K562 (cell line): ENCODE results near the gene AHNAK. TPM values are rescaled to one million over a fixed set of nuclear protein-coding genes. Genes with fewer than 3 reads are reported as not detected.

Source experiments
- BRF1 ChIP-seq: IDR thresholded peaks from 3 replicates; pipeline ENCODE4 v1.6.1; 2011; ENCODE audit warnings: borderline replicate concordance, mild to moderate bottlenecking; ENCODE audit not compliant: insufficient read length; ENCODE audit errors: extremely low read depth
- ESRRA ChIP-seq: fragments of 450-650 bp; IDR thresholded peaks from 2 replicates; pipeline ENCODE4 v1.6.1; 2014; ENCODE audit warnings: low read depth, mild to moderate bottlenecking, moderate library complexity, borderline replicate concordance
- KHSRP ChIP-seq: fragments of 450-650 bp; IDR thresholded peaks from 2 replicates; pipeline ENCODE4 v1.6.1; 2017
- POLR3G ChIP-seq: IDR thresholded peaks from 2 replicates; pipeline ENCODE4 v1.6.1; 2011; ENCODE audit not compliant: insufficient read length, insufficient replicate concordance; ENCODE audit errors: extremely low read depth
- RFX1 ChIP-seq: fragments of 450-650 bp; IDR thresholded peaks from 2 replicates; pipeline ENCODE4 v1.6.1; 2016; ENCODE audit warnings: mild to moderate bottlenecking, moderate library complexity
- TEAD2 ChIP-seq: fragments of 450-650 bp; IDR thresholded peaks from 2 replicates; pipeline ENCODE4 v1.6.1; 2016; ENCODE audit warnings: missing genetic modification characterization, control low read depth, missing compliant biosample characterization
- ZBTB1 ChIP-seq: sonication (generic); formaldehyde crosslinking; IDR thresholded peaks from 2 replicates; pipeline ENCODE4 v1.8.1; 2023; ENCODE audit warnings: missing genetic modification reagents, low read depth, mild to moderate bottlenecking, borderline replicate concordance
- ZBTB17 ChIP-seq: fragments of 450-650 bp; formaldehyde crosslinking; IDR thresholded peaks from 2 replicates; pipeline ENCODE4 v1.4.0; 2020; ENCODE audit warnings: mild to moderate bottlenecking
- ZNF121 ChIP-seq: sonication (generic); formaldehyde crosslinking; conservative IDR thresholded peaks from 2 replicates; pipeline ENCODE4 v1.8.0; 2022; ENCODE audit warnings: missing genetic modification reagents
- ZNF146 ChIP-seq: IDR thresholded peaks from one replicate; pipeline ENCODE4 v1.6.1; 2018; ENCODE audit warnings: missing compliant biosample characterization; ENCODE audit not compliant: unreplicated experiment
- ZNF586 ChIP-seq: fragments of 450-650 bp; formaldehyde crosslinking; conservative IDR thresholded peaks from 2 replicates; pipeline ENCODE4 v1.4.0; 2020; ENCODE audit warnings: mild to moderate bottlenecking, moderate library complexity
- ZNF707 ChIP-seq: fragments of 250-450 bp; sonication (Bioruptor Pico); conservative IDR thresholded peaks from 2 replicates; pipeline ENCODE4 v1.8.0; 2022; ENCODE audit warnings: inconsistent platforms, mild to moderate bottlenecking, moderate library complexity
- polyA plus RNA-seq, 8 experiments: library from polyadenylated mRNA; depleted of rRNA in 4 of 8; stranded (reverse) in 5 of 8; unstranded in 3 of 8; fragments of >200 nt; fragmentation: Nextera tagmentation in 2 of 8; fragmentation: Illumina TruSeq in 1 of 8; extraction: Ambion mirVana in 2 of 8; extraction: Trizol in 1 of 8; gene quantifications; 2 replicates each; pipeline versions ENCODE4 v1.2.1 to v1.2.3, GENCODE V29; 2011 to 2014; ENCODE audit warnings: inconsistent platforms in 1 of 8, missing spikeins in 1 of 8
- total RNA-seq, 7 experiments: library from RNA; depleted of rRNA in 6 of 7; stranded (reverse); fragments of >200 nt in 6 of 7; fragmentation: Illumina TruSeq in 2 of 7; extraction: Trizol in 2 of 7; gene quantifications; 2 replicates each; pipeline versions ENCODE4 v1.2.1 to v1.2.3, GENCODE V29; 2011 to 2021; ENCODE audit warnings: low replicate concordance in 1 of 7
- TF ChIP-seq, protein P1 (sequence below): fragments of 450-650 bp; formaldehyde crosslinking; IDR thresholded peaks from 2 replicates; pipeline ENCODE4 v1.4.0; 2020; ENCODE audit warnings: mild to moderate bottlenecking, mixed read lengths
- TF ChIP-seq, protein P2 (sequence below): fragments of 450-650 bp; formaldehyde crosslinking; IDR thresholded peaks from 2 replicates; pipeline ENCODE4 v1.4.0; 2022; ENCODE audit warnings: missing genetic modification characterization
- TF ChIP-seq, protein P3 (sequence below): sonication (generic); formaldehyde crosslinking; IDR thresholded peaks from 2 replicates; pipeline ENCODE4 v1.8.1; 2023; ENCODE audit warnings: mild to moderate bottlenecking, missing genetic modification reagents
- TF ChIP-seq, protein P4 (sequence below), 2 experiments: fragments of 450-650 bp in 1 of 2; sonication (generic) in 1 of 2; formaldehyde crosslinking in 1 of 2; IDR thresholded peaks in 1 of 2; conservative IDR thresholded peaks in 1 of 2; 2 replicates each; pipeline versions ENCODE4 v1.6.1 to v1.8.1; 2016 to 2023; ENCODE audit warnings: mild to moderate bottlenecking in 2 of 2, moderate library complexity in 2 of 2, inconsistent platforms in 1 of 2, missing genetic modification reagents in 1 of 2
- TF ChIP-seq, protein P5 (sequence below): IDR thresholded peaks from 2 replicates; pipeline ENCODE4 v1.6.1; 2014; ENCODE audit warnings: antibody characterized with exemption

AHNAK gene
- total and polyA plus RNA-seq, 9 of the 15 experiments (the other 6 are each of a cell fraction or from before 2014, with no cell fraction given): 1.5 to 89.7 (median 45.0) TPM

DNA sequence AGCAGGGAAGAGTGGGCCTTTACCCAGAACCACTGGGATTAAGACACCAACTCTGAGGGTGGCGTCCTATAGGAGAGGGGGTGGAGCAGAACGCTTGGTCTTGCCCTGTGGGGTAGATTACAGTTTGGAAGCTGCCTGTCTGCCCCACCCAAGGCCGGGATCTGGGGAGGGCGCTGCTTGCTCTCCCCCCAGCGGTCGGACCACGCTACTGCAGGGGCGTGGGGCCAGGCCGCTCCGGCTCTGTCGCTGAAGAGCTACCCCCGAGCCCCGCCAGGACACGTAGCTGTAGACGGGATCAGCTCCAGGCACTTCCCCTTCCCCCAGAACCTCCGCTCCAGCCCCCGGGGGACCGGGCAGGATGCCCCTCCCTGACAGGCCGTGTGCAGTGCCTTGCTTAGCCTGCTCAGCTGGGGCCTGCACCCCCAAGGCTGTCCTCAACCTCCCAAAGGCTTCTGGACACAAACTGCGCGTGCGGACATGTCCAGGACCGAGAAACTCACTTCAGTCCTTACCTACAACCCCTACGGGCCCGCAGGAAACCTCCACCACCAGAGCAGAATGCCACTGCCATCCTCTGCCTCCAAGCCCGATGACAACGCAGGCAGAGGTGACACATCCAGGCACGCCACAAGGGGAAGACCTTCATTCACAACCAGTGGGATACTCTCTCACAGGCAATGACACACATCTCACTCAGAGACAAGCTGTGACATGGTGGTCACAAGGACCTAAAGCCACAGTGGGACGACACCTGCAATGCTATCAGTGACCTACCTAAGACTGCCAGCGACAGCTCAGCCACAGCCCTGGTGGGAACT is 3.6 kb downstream of the AHNAK start (continued):
- no peak for TF ChIP-seq ZNF586
- TF ChIP-seq, protein P1, sequence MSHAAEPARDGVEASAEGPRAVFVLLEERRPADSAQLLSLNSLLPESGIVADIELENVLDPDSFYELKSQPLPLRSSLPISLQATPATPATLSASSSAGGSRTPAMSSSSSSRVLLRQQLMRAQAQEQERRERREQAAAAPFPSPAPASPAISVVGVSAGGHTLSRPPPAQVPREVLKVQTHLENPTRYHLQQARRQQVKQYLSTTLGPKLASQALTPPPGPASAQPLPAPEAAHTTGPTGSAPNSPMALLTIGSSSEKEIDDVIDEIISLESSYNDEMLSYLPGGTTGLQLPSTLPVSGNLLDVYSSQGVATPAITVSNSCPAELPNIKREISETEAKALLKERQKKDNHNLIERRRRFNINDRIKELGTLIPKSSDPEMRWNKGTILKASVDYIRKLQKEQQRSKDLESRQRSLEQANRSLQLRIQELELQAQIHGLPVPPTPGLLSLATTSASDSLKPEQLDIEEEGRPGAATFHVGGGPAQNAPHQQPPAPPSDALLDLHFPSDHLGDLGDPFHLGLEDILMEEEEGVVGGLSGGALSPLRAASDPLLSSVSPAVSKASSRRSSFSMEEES: no peak
- no peak for TF ChIP-seq ZNF146
- TF ChIP-seq, protein P2, sequence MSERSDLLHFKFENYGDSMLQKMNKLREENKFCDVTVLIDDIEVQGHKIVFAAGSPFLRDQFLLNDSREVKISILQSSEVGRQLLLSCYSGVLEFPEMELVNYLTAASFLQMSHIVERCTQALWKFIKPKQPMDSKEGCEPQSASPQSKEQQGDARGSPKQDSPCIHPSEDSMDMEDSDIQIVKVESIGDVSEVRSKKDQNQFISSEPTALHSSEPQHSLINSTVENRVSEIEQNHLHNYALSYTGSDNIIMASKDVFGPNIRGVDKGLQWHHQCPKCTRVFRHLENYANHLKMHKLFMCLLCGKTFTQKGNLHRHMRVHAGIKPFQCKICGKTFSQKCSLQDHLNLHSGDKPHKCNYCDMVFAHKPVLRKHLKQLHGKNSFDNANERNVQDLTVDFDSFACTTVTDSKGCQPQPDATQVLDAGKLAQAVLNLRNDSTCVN (CRISPR knock-in tag): no peak
- TF ChIP-seq, protein P3, sequence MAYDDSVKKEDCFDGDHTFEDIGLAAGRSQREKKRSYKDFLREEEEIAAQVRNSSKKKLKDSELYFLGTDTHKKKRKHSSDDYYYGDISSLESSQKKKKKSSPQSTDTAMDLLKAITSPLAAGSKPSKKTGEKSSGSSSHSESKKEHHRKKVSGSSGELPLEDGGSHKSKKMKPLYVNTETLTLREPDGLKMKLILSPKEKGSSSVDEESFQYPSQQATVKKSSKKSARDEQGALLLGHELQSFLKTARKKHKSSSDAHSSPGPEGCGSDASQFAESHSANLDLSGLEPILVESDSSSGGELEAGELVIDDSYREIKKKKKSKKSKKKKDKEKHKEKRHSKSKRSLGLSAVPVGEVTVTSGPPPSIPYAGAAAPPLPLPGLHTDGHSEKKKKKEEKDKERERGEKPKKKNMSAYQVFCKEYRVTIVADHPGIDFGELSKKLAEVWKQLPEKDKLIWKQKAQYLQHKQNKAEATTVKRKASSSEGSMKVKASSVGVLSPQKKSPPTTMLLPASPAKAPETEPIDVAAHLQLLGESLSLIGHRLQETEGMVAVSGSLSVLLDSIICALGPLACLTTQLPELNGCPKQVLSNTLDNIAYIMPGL: 0 out of 2 replicates have a peak, but pooled peaks have one; percentile 49
- peak; percentile 43; the same call in 1 of the 2 replicates for TF ChIP-seq ZBTB1 (CRISPR knock-in tag)
- no peak for TF ChIP-seq KHSRP
- TF ChIP-seq ZBTB17 (CRISPR knock-in tag): 0 out of 2 replicates have a peak, but pooled peaks have one; percentile 48
- TF ChIP-seq RFX1: no peak
- TF ChIP-seq, protein P4, sequence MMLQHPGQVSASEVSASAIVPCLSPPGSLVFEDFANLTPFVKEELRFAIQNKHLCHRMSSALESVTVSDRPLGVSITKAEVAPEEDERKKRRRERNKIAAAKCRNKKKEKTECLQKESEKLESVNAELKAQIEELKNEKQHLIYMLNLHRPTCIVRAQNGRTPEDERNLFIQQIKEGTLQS (IDR thresholded peaks at IDR 0.05): peak; percentile 46
- TF ChIP-seq, protein P4 (CRISPR knock-in tag; conservative IDR thresholded peaks at IDR 0.05): peak; percentile 62; the same call in 1 of the 2 replicates
- TF ChIP-seq, protein P5, sequence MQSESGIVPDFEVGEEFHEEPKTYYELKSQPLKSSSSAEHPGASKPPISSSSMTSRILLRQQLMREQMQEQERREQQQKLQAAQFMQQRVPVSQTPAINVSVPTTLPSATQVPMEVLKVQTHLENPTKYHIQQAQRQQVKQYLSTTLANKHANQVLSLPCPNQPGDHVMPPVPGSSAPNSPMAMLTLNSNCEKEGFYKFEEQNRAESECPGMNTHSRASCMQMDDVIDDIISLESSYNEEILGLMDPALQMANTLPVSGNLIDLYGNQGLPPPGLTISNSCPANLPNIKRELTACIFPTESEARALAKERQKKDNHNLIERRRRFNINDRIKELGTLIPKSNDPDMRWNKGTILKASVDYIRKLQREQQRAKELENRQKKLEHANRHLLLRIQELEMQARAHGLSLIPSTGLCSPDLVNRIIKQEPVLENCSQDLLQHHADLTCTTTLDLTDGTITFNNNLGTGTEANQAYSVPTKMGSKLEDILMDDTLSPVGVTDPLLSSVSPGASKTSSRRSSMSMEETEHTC: no peak
- no peak for TF ChIP-seq BRF1
- TF ChIP-seq ZNF707 (CRISPR knock-in tag): no peak
- TF ChIP-seq TEAD2 (tag): no peak
- no peak for TF ChIP-seq ZNF121 (CRISPR knock-in tag)
- no peak for TF ChIP-seq ESRRA
- no peak for TF ChIP-seq POLR3G
